GM19351 (cell line): ENCODE measurements around the gene SEMA3A.
A peak's percentile ranks its signal among the peaks of the same experiment; 100 is the strongest.

Experiments
- ATAC-seq: cut with Tn5 transposase; IDR thresholded peaks from one replicate; pipeline ENCODE4 v1.9.1; 2021; ENCODE audit warnings: mild to moderate bottlenecking, moderate library complexity; ENCODE audit not compliant: unreplicated experiment

The SEMA3A gene

DNA sequence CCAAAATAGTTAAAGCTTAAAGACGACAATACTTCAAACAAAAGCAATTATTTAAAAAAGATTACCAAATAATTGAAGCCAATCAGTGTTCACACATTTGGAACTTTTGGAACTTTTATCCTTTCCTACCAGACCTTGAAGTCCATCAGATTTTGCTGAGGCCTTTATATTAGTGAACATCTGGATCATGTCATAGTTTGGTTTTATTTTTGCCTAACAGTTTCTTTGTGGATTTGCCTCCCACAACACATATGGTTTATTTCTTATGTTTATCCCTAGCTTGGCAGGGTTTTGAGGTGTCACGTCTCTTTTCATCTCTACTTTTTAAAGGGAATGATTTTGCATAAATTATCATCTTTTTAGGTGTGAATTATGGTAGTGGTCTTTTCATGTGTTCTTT, 242.4 kb downstream of the SEMA3A start:
- no peak for ATAC-seq

DNA sequence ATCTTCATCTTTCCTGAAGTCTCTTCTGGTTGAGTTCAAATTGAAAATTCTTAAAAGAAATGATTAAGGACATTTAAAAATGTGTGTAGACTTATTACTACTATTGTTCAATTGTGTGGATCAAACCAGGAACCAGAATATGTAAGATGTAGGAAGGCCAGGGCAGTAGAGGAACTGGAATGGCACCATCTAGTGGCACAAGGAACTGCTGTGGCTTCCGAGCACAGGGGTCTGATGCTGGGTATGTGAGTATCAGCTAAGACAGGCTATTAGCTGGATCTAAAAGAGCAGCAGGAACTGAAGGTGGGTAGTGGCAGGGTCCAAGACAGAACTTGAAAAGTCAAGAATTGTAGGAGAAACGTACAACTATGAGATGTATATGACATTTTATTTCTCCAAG, 247.3 kb downstream of the SEMA3A start:
- peak; percentile 89 for ATAC-seq

DNA sequence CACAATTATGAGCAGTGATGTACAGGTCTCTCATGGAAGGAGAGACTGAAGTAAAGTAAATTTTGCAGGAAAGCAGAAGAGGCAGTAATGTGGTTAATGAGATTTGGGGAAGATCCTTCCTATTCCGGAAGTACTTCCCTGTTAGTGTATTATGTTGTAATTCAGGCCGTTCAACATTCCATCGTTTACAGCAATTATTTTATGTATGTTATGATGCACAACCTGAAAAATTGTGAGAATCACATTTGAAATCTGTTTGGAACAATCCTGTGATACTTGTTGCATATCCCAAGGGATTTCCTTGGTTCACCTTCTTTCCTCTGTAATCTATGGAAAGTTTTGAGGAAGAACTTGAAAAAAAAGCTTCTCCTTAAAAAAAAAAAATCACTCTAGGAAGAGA, 247.8 kb downstream of the SEMA3A start:
- ATAC-seq: no peak

DNA sequence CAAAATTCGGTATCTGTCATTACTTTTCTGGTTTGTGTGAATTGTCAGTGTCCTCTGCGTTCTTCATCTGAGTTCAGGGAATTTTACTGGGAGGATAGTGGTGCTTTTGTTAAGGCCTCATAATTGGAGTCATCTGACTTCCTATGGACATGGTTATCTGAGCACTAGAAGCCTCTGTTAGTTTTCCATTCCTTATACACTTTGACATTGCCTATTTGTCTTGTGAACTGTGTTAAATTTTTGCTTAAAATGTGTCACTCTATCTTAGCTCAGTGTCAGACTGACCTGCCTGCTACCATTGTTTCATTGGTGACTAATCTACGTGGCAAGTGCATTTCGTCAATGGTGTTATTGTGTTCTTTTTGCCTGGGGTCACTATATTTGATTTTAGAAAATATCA, 253.3 kb downstream of the SEMA3A start:
- ATAC-seq: no peak

DNA sequence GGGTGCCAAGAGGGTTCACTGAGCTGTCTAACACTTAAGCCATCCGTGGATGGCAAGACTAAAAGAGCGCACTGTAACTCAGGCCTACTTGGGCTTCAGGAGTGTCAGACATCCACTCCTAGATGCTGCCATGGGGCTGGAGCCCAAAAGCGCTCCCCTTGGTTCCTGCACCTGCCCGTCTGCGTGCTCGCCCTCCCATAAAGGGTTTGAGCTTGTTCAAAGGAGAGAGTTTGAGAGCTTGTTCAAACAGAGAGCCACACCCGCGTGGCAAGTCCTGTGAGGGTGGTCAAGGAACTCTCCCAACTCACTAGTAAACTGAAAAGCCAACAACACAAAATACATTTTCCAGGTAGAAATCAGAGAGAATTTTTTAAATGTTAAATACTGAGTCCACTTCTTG, 256.7 kb downstream of the SEMA3A start:
- no peak for ATAC-seq

DNA sequence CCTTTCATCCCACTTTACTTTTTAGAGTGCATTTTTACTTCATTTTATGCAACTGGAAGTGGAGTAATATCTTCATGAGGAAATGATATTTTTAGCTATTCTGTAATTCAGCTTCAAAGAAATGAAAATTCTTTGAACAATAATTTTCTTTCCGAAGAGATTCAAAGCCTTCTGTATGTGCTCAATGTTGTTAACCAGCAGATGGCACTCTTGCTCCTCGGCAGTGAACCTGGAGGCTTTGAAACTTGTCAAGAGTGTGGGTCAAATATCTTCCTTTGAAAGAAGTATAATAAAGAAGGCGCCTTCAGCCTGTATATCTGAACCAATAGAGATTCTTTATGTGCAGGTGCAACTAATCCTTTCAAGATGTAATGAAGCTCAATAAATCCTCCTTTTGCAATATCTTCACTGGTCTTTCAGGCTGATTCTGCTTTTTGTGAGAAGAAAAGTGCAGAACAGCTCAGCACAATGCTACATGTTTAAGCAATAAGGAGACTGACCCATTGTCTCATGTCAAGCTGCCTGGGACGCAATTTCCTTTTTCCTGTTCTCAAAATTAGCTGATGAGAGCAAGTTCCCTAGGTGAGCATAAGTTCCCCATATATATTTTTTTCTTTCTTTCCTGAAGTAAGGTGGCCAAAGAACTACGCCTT, 258.4 kb downstream of the SEMA3A start:
- peak; percentile 87 for ATAC-seq

DNA sequence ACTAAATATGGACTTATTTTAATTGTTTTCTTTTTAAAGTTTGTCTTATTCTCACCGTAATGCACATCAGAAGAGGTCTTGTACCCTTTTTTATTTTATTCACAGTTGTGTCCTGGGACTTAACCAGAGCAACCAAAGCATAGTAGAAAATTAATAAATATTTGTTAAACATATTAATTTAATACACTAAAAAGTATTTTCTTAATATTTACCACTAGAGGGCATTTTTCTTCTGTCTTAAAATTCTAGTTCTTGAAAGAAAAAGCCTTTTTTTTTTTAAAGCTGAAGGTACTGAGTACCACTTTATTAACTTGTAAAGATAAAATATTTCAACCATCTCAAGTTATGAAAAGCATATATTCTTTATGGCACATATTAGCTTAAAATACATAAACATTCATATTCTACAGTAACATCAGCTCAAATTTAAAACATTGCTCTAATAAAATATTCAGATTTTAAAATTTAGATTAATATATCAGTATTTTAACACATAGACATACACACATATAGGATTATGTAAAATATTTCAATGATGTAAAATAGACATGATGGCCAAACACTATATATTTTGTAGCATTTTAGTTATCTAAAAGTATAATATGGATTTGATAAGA, 260.4 kb downstream of the SEMA3A start:
- no peak for ATAC-seq

DNA sequence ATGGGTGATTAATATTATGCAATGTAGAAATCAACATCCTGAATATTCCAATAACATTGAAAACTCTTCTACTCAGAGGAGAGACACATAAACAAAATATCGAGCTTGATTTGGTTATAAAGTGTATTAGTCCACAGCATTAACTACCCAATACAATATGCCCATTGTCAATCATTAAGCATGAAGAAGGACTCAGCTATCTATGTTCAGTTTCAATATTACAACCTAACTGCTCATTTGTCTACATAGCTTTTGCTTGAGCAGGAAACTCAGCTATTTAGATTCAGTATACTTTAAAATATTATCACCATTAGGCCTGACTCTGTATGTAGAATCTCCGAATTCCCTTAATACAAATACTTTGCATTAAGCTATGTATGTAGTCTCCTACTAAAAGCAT, 262.6 kb downstream of the SEMA3A start:
- ATAC-seq: no peak

DNA sequence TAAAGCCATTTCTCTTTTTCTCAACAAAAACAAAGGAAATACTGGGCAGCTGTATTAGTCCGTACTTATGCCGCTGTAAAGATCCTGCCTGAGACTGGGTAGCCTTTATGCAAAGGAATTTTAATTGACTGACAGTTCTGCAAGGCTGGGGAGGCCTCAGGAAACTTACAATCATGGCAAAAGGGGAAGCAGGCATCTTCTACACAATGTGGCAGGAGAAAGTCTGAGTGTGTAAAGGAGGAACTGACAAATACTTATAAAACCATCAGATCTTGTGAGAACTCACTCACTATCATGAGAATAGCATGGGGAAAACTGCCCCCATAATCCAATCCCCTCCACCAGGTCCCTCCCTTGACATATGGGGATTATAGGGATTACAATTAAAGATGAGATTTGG, 264.3 kb downstream of the SEMA3A start:
- ATAC-seq: no peak

DNA sequence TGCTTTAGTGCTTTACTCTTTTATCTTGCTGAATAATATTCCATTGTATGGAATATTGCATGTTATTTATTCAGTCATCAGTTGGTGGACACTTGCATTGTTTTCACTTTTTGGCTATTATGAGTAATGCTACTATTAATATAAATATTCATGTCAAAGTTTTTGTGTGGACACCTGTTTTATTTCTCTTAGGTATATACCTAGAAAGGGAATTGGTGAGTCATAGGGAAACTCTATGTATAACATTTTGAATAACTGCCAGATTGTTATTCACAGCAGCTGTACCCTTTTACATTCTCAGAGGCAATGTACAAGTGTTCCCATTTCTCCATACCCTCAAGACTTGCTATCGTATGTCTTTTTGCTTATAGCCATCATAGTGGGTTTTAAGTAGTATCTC, 268.7 kb downstream of the SEMA3A start:
- ATAC-seq: peak; percentile 57

DNA sequence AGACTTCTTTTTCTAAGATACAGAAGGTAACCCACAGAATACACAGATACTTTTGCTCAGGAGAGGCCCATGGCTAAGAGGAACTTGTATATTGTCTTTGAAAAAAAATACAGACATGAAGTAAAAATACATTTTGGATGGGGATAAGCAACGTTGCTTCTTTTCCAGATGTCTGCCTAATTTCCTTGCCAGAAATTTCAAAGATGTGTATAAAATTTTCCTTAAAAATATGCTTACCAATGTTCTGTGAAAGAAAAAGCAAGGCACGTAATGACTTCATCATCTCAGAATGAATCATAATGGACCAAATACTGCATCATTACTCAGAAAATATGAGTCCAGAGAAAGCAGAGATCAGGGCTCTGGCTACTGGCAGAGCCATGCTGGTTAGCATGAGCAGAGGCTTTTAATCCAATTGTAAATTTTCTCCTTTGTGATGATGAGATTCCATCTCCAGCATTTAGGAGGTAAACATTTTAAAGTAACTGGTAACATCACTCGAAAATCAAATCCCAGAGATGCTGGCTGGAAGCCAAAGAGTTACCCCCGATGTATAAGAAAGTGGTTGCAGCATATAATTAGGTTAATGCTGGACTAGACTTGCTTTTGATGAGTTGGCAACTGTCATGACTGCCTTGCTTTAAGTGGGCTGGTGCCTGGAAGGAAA, 272.5 kb downstream of the SEMA3A start:
- no peak for ATAC-seq

DNA sequence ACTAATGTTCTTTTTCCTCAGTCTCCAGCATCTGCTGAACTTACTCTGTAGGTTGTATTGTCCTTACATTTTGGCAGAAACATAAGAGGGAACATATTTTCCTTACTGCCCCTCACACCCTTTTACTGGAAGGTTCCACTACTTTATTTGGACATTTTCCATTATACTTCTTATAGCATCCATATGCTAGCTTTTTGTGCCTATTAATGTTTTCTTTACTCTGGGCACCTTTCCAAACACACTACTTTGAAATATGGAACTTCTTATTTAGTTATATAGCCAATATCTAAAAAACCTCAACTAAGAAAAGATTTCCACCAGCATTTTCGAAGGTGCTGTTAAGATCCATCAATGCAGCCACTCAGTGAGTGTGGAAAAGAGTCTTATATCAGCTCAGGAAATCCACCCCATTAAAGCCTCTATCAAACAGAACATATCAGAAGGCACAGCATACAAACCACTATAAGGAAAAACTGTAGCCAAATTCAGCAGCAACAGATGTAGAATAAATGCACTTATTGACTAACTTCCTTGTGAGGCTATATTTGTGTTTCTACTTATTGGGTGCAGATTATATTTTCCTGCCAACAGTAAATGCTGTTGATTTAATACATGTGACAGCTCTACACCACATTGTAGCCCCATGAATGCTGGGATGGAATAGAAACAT, 273.2 kb downstream of the SEMA3A start:
- no peak for ATAC-seq

DNA sequence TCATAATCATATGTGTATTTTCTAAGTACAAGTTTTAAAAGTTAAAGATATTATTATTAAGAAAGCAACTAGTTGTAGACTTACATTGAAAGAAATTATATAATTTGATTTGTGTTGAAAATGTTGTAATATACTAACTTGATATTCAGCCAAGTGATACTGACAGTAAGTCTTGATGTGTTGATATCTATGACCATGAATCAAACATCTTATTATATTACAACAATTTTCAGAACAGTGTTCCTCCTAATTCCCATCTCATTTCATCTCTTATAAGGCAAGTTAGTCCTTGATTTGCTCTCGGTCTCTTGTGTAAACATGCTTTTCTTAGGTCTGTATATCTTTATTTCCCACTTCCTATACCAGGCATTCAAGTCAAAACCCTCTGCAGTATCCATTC, 276.4 kb downstream of the SEMA3A start:
- no peak for ATAC-seq

DNA sequence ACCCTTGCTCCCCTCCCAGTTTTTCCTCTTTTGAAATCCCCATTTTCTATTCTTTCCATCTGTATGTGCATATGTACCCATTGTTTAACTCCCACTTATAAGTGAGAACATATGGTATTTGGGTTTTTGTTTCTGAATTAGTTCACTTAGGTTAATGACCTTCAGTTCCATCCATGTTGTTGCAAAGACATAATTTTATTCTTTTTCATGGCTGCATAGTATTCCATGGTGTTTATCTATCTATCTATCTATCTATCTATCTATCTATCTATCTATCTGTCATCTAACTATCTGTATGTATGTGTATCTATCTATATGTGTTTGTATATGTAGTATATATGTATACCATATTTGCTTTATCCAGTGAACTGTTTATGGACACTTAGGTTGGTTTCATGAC, 281.4 kb downstream of the SEMA3A start:
- no peak for ATAC-seq

DNA sequence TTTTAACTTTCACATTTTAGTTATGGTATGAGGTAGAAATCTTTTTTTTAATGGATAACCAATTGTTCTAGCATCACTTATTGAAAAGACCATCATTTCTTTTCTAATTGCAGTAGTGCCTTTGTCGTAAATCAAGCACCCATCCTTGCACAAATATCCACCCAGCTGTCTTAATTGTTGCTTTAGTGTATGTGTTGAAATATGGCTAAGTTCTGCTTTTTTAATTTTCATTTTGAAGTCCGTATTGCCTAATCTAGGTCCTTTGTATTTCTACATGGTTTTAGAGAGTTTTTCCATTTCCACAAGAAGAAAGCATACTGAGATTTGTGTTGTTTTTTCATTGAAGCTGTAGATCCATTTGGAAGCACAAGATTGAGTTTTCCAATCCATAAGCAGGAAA, 286.1 kb downstream of the SEMA3A start:
- no peak for ATAC-seq
